Heart left ventricle (tissue), 13 donors: ENCODE measurements around the gene TEX29.

ENCODE experiments used
- POLR2A ChIP-seq, 2 donors: fragments of 450-650 bp; IDR thresholded peaks; one replicate each; pipeline ENCODE4 v1.6.1; 2017; ENCODE audit warnings: antibody characterized with exemption in 2 of 2, mild to moderate bottlenecking in 2 of 2, moderate library complexity in 2 of 2
- TF ChIP-seq, protein P1 (sequence below), 12 donors: fragments of 200-600 bp; sonication (generic) in 4 of 12; IDR thresholded peaks; one replicate each; pipeline versions ENCODE4 v1.5.0 to v1.8.0; 2018 to 2022; ENCODE audit warnings: antibody characterized with exemption in 12 of 12, mild to moderate bottlenecking in 5 of 12
- donor health status: ischemic (EF 13 %, LVEDD 7.1; RV severe dilation, severe dysfunction).
- donor health status: DM: no; HTN: yes; CAD: no.
- donor health status: DM: no; HTN: no; CAD: no.
- donor health status: ischemic (EF 25% LVEDD 6.9; RV normal size, moderate dysfunction).
- donor health status: ischemic (EF 25% LVEDD 5.7; RV mildly dilated, moderate dysfunction).
- donor health status: ischemic (EF 35%, LVEDD 5.7; RV mildly dilated, moderate dysfunction).
- donor health status: nonischemic (EF 11% LVEDD 7.7; RV severe dilation, severe dysfunction).
- donor health status: DM: yes; HTN: yes; CAD: no.
- donor health status: PGD.
- donor health status: ischemic (EF 29% LVEDD 5.4; RV normal size, mild dysfunction).
- donor health status: nonischemic (EF 23%, LVEDD 6.1; RV moderate dilation, normal function).

- TF ChIP-seq POLR2A (IDR thresholded peaks at IDR 0.05): no peak
- TF ChIP-seq, protein P1, sequence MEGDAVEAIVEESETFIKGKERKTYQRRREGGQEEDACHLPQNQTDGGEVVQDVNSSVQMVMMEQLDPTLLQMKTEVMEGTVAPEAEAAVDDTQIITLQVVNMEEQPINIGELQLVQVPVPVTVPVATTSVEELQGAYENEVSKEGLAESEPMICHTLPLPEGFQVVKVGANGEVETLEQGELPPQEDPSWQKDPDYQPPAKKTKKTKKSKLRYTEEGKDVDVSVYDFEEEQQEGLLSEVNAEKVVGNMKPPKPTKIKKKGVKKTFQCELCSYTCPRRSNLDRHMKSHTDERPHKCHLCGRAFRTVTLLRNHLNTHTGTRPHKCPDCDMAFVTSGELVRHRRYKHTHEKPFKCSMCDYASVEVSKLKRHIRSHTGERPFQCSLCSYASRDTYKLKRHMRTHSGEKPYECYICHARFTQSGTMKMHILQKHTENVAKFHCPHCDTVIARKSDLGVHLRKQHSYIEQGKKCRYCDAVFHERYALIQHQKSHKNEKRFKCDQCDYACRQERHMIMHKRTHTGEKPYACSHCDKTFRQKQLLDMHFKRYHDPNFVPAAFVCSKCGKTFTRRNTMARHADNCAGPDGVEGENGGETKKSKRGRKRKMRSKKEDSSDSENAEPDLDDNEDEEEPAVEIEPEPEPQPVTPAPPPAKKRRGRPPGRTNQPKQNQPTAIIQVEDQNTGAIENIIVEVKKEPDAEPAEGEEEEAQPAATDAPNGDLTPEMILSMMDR (IDR thresholded peaks at IDR 0.05): no peak
These were observed 9.2 kb downstream of the TEX29 start for GRCh38 chr13:111329641-111330040.
